Coronary artery (tissue), 2 donors: ENCODE measurements around the gene TCEAL4.
"Not testable (repeated sequence)": the region's sequence is repeated elsewhere in the genome, so short reads cannot be mapped to it uniquely, and the experiment has no call there.

ENCODE experiments used
- DNase-seq: peaks from one replicate; pipeline ENCODE4 v3.0.0-alpha.2; 2017; ENCODE audit warnings: low spot score
- H3K27ac ChIP-seq, 2 donors: fragments of 200-600 bp; sonication (generic); one replicate each; pipeline ENCODE4 v1.5.1; 2016 to 2019
- H3K4me3 ChIP-seq: fragments of 200-600 bp; sonication (generic); 2 replicates; pipeline ENCODE4 v1.5.1; 2016; ENCODE audit warnings: mild to moderate bottlenecking, moderate library complexity
- CTCF ChIP-seq: fragments of 200-600 bp; sonication (generic); IDR thresholded peaks from one replicate; pipeline ENCODE4 v1.5.1; 2019; ENCODE audit warnings: antibody characterized with exemption

The TCEAL4 gene

DNA sequence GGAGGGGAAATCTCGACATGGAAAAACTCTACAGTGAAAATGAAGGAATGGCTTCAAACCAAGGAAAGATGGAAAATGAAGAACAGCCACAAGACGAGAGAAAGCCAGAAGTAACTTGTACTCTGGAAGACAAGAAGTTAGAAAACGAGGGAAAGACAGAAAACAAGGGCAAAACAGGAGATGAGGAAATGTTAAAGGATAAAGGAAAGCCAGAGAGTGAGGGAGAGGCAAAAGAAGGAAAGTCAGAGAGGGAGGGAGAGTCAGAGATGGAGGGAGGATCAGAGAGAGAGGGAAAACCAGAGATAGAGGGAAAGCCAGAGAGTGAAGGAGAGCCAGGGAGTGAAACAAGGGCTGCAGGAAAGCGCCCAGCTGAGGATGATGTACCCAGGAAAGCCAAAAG is 1.3 kb downstream of the TCEAL4 start:
- TF ChIP-seq CTCF, result no peak
- no peak for DNase-seq
- peak overlapping the region; percentile 83 to 96 for H3K27ac ChIP-seq
- peak overlapping the region; percentile 77 for H3K4me3 ChIP-seq

GRCh38 chrX:103592295-103592694 is 7.0 kb downstream of the TCEAL4 start:
- DNase-seq, H3K4me3 ChIP-seq, H3K27ac ChIP-seq: not testable (repeated sequence)

- not testable (repeated sequence) for DNase-seq, H3K27ac ChIP-seq, H3K4me3 ChIP-seq
Observed at GRCh38 chrX:103595202-103595601, 9.9 kb downstream of the TCEAL4 start.

DNA sequence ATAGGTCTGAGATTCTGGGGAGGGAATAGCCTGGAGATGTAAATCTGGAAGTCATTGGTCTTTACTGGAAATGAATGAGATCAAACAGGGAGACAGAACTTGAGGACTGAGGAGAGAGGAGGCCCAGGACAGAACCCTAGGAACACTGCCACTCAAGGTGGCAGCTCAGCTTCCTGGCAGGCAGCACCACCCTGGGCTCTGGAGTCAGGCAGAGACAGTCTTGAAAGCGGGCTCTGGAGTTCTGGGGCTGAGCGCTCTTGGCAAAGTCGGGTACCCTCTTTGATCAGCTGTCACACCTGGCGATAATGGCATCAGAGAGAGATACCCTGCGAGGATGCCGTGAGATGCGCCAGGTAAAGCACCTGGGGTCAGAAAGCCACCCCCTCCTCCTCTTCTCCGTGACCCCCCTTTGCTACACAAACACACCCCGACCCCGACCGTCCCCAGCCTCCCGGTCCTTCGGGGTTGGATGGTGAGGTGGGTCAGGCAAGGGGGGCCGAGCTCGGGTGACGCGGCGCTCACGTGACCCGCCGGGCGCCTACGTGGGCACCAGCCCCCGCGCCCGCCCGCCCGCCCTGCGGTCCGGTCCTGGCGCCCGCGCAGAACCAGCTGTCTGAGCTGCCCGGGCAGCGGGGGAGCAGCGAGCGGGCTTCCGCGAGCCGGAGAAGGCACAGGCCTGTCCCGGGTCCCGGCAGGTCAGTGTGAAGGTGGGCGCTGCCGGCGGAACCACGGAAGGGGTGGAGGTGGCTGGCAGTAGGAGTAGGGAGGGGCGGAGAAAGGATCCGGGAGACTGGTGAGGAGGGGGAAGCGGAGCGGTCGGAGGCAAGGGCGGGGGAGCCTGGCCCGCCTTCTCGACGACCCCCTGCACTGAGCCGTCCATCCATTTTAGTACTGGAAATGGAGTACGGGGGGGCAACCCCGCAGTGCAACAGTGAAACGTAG is 22.3 kb downstream of the TCEAL4 start, which contains the start of gene TCEAL3:
Gene TCEAL3, plus strand, starts transcription at position 600 of the 942 bp plus-strand sequence. CDS start 1,102 bp downstream, outside the sequence.
- peak; percentile 85 for DNase-seq
- peak within 1 kb of the TSS; percentile 87 for H3K4me3 ChIP-seq
- peak within 1 kb of the TSS; percentile 77 to 97 for H3K27ac ChIP-seq
- TF ChIP-seq CTCF, result no peak

DNA sequence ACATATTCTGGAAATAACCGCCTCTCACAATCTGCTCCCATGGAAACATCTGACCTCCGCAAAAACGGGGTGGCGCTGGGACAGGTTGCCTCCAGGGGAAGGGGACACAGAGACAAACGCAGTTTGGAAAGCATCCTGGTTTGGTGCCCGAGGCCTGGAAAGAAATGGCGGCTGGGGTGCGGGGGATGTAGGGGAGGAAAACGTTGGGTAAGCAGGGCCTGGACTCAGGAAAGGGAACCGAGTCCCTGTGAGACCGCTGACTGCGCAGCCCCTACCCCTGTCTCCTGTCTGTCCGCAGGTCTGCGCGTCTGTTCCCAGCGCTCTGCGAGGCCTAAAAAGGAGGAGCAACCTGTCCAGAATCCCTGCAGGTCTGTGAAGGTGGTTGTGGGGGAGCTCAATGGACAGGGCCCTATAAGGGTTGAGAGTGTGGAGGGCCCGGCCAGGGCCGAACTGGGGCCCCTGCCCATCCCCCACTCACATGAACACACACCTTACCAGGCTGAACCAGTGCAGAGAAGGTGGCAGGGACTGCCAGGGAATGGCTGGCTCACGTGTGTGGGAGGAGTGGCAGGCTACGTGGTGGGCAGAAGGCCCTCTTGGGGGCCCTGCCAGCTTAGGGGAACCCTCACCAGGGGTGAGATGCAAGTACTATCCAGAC is 23.1 kb downstream of the TCEAL4 start:
- TF ChIP-seq CTCF, result no peak
- H3K4me3 ChIP-seq, result peak overlapping the region; percentile 87
- H3K27ac ChIP-seq, result peak overlapping the region; percentile 77 to 97
- DNase-seq, result no peak

DNA sequence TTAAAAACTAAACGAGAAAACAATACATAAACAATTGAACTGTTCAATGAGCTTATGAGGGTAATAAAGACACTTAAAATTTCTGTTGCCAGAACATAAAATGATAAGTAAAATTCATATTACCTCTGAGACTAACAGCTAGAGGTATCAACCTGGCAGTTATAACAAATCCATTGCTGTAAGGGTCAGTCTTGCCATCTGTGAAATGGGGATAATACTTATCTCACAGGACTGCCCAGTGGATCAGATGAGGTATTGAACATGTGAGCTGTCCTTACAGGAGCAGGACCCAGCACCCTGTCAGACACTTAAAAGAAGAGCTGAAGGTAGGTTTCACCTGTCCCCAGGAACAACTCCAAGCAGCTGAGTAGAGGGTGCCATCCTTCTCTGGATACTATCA is 25.0 kb downstream of the TCEAL4 start:
- no peak for DNase-seq
- no peak for TF ChIP-seq CTCF
- Histone ChIP-seq H3K4me3 (no peak overlapping the region), H3K27ac (peak overlapping the region in 1 of 2 donors; percentile 18)

GRCh38 chrX:103613362-103613890 is 28.1 kb downstream of the TCEAL4 start:
- no peak for DNase-seq
- Histone ChIP-seq H3K27ac (no peak overlapping the region), H3K4me3 (no peak overlapping the region)
- no peak for TF ChIP-seq CTCF
